HG02885 (cell line): ENCODE results near the gene MSI2.

Experiments used
- ATAC-seq: cut with Tn5 transposase; IDR thresholded peaks from one replicate; pipeline ENCODE4 v1.9.1; 2021; ENCODE audit warnings: mild to moderate bottlenecking; ENCODE audit not compliant: unreplicated experiment, poor library complexity

The MSI2 gene

GRCh38 chr17:57676543-57676942 lies 420.2 kb downstream of the MSI2 start:
- no peak for ATAC-seq

- ATAC-seq, result no peak
Observed at GRCh38 chr17:57677301-57677700, 421.0 kb downstream of the MSI2 start.

GRCh38 chr17:57677858-57678257 lies 421.5 kb downstream of the MSI2 start:
- ATAC-seq, result no peak

- ATAC-seq, result no peak
Observed at GRCh38 chr17:57678393-57678792, 422.1 kb downstream of the MSI2 start.

- ATAC-seq, result no peak
Observed at GRCh38 chr17:57679356-57679755, 423.0 kb downstream of the MSI2 start.

GRCh38 chr17:57679906-57680695 lies 423.8 kb downstream of the MSI2 start:
- ATAC-seq, result no peak

- no peak for ATAC-seq
Observed at GRCh38 chr17:57682701-57683100, 426.4 kb downstream of the MSI2 start.

- no peak for ATAC-seq
Observed at GRCh38 chr17:57684711-57685498, 428.6 kb downstream of the MSI2 start.

GRCh38 chr17:57685499-57686132 lies 429.3 kb downstream of the MSI2 start:
- no peak for ATAC-seq

- no peak for ATAC-seq
Observed at GRCh38 chr17:57687642-57688041, 431.3 kb downstream of the MSI2 start.

GRCh38 chr17:57689254-57689653 lies 432.9 kb downstream of the MSI2 start:
- ATAC-seq, result no peak

GRCh38 chr17:57691939-57692338 lies 435.6 kb downstream of the MSI2 start:
- no peak for ATAC-seq

GRCh38 chr17:57692770-57693169 lies 436.4 kb downstream of the MSI2 start:
- ATAC-seq, result no peak

- ATAC-seq, result no peak
Observed at GRCh38 chr17:57694051-57694450, 437.7 kb downstream of the MSI2 start.

GRCh38 chr17:57696050-57696449 lies 439.7 kb downstream of the MSI2 start:
- no peak for ATAC-seq

- ATAC-seq, result no peak
Observed at GRCh38 chr17:57697197-57697596, 440.9 kb downstream of the MSI2 start.

GRCh38 chr17:57697891-57698711 lies 441.8 kb downstream of the MSI2 start:
- no peak for ATAC-seq

- ATAC-seq, result no peak
Observed at GRCh38 chr17:57699751-57700219, 443.5 kb downstream of the MSI2 start.

GRCh38 chr17:57701124-57701523 lies 444.8 kb downstream of the MSI2 start:
- no peak for ATAC-seq

GRCh38 chr17:57703273-57703672 lies 446.9 kb downstream of the MSI2 start:
- ATAC-seq, result no peak
